HCT116 (cell line): Measurements from ENCODE around the gene VARS1. TPM values are rescaled to one million over a fixed set of nuclear protein-coding genes. Genes with fewer than 3 reads are reported as not detected.

Source experiments
- ATAC-seq: fragments of 200-7000 bp; cut with Tn5 transposase; 2 replicates; pipeline ENCODE4 v1.9.1; 2020; ENCODE audit warnings: mild to moderate bottlenecking, moderate library complexity
- BruUV-seq: library from RNA; stranded (reverse); fragments of 400-500 nt; replicated peaks from 2 replicates; lab custom pipeline; 2021; lab: Mats Ljungman, UMichigan
- CTCF ChIA-PET: fragments of 300-600 bp; sonication (Branson Sonifier 250); formaldehyde crosslinking; loops from one replicate; lab custom pipeline; 2021; ENCODE audit warnings: antibody characterized with exemption; lab: Charles Lee
- POLR2A ChIA-PET: fragments of 300-600, 350-600 bp; sonication (Branson Sonifier 250); formaldehyde crosslinking; loops from one replicate; lab custom pipeline; 2021; ENCODE audit warnings: antibody characterized with exemption; lab: Charles Lee
- RAD21 ChIA-PET, 2 experiments: fragments of 300-600 bp; sonication (Branson Sonifier 250); formaldehyde crosslinking; loops; one replicate each; lab custom pipeline; 2023; ENCODE audit warnings: low total read pairs in 2 of 2; ENCODE audit not compliant: uncharacterized antibody in 2 of 2, unreplicated experiment in 2 of 2, low non-redundant PET in 1 of 2; lab: Charles Lee
- DNase-seq: peaks from one replicate; pipeline ENCODE4 v3.0.0-alpha.2; 2010; ENCODE audit warnings: low read depth, low spot score
- H2AFZ ChIP-seq: fragments of 200-600 bp; shearing (Covaris generic), sonication (generic); 2 replicates; pipeline ENCODE4 v1.6.1; 2017; ENCODE audit warnings: low read depth, mixed run types, mixed read lengths, antibody characterized with exemption, low read length; ENCODE audit not compliant: poor library complexity, severe bottlenecking
- H3K27ac ChIP-seq: 2 replicates; pipeline ENCODE4 v1.5.1; 2012; ENCODE audit warnings: low read depth, low read length
- H3K27me3 ChIP-seq: fragments of 200-600 bp; sonication (generic); 2 replicates; pipeline ENCODE4 v1.6.1; 2016; ENCODE audit warnings: mixed run types, low read length, mixed read lengths; ENCODE audit not compliant: insufficient read depth
- H3K36me3 ChIP-seq, 2 experiments: fragments of 200-500 bp in 1 of 2; fragments of 200-600 bp in 1 of 2; sonication (Bioruptor generic) in 1 of 2; sonication (generic) in 1 of 2; 2 replicates each; pipeline versions ENCODE4 v1.5.1 to v1.6.1; 2014 to 2016; ENCODE audit warnings: low read length in 2 of 2, inconsistent platforms in 1 of 2, mixed read lengths in 1 of 2, mixed run types in 1 of 2; ENCODE audit not compliant: insufficient read depth in 2 of 2, control insufficient read depth in 1 of 2
- H3K4me1 ChIP-seq, 2 experiments: fragments of 200-600 bp in 1 of 2; sonication (generic) in 1 of 2; 2 replicates each; pipeline versions ENCODE4 v1.5.1 to v1.6.1; 2012 to 2017; ENCODE audit warnings: low read length in 2 of 2, inconsistent platforms in 1 of 2, mild to moderate bottlenecking in 1 of 2, mixed read lengths in 1 of 2, mixed run types in 1 of 2, moderate library complexity in 1 of 2; ENCODE audit not compliant: insufficient read depth in 2 of 2, control insufficient read depth in 1 of 2
- H3K4me2 ChIP-seq: fragments of 200-600 bp; sonication (generic); 2 replicates; pipeline ENCODE4 v1.6.1; 2017; ENCODE audit warnings: mixed run types, low read length, mixed read lengths
- H3K4me3 ChIP-seq, 2 experiments: fragments of 200-600 bp in 1 of 2; sonication (generic) in 1 of 2; replicated peaks in 1 of 2; 2 replicates each; pipeline ENCODE4 v1.5.1; 2011 to 2016; ENCODE audit warnings: low read length in 2 of 2, control low read depth in 1 of 2, low read depth in 1 of 2, mild to moderate bottlenecking in 1 of 2, mixed read lengths in 1 of 2, mixed run types in 1 of 2
- H3K79me2 ChIP-seq: fragments of 200-600 bp; sonication (generic); 2 replicates; pipeline ENCODE4 v1.6.1; 2017; ENCODE audit warnings: mild to moderate bottlenecking, mixed run types, low read length, moderate library complexity, mixed read lengths; ENCODE audit not compliant: insufficient read depth
- H3K9ac ChIP-seq: fragments of 200-600 bp; sonication (generic); 2 replicates; pipeline ENCODE4 v1.6.1; 2016; ENCODE audit warnings: low read length, mixed read lengths
- H3K9me2 ChIP-seq: fragments of 200-600 bp; sonication (generic), shearing (Covaris generic); 2 replicates; pipeline ENCODE4 v1.6.1; 2017; ENCODE audit warnings: mixed run types, mild to moderate bottlenecking, moderate library complexity; ENCODE audit not compliant: insufficient read depth
- H3K9me3 ChIP-seq, 2 experiments: fragments of 200-500 bp in 1 of 2; fragments of 200-600 bp in 1 of 2; sonication (Bioruptor generic) in 1 of 2; sonication (generic) in 1 of 2; 2 replicates each; pipeline ENCODE4 v1.6.1; 2014 to 2017; ENCODE audit warnings: low read length in 2 of 2, mixed read lengths in 2 of 2, inconsistent platforms in 1 of 2, low read depth in 1 of 2, mild to moderate bottlenecking in 1 of 2, mixed run types in 1 of 2, moderate library complexity in 1 of 2; ENCODE audit not compliant: control insufficient read depth in 1 of 2, insufficient read depth in 1 of 2
- H4K20me1 ChIP-seq: fragments of 200-600 bp; sonication (generic), shearing (Covaris generic); 2 replicates; pipeline ENCODE4 v1.6.1; 2017; ENCODE audit warnings: mixed run types, mild to moderate bottlenecking, moderate library complexity; ENCODE audit not compliant: insufficient read depth
- CBX3 ChIP-seq: IDR thresholded peaks from 2 replicates; pipeline ENCODE4 v1.6.1; 2012; ENCODE audit warnings: low read depth
- CEBPB ChIP-seq: IDR thresholded peaks from 2 replicates; pipeline ENCODE4 v1.6.1; 2012; ENCODE audit warnings: low read depth
- CTCF ChIP-seq, 3 experiments: fragments of 200-600 bp in 1 of 3; sonication (generic) in 1 of 3; IDR thresholded peaks in 2 of 3; conservative IDR thresholded peaks in 1 of 3; 2 replicates each; pipeline ENCODE4 v1.5.1; 2012 to 2017; ENCODE audit warnings: low read depth in 2 of 3, low read length in 2 of 3, antibody characterized with exemption in 1 of 3, borderline replicate concordance in 1 of 3, control low read depth in 1 of 3, mild to moderate bottlenecking in 1 of 3, mixed read lengths in 1 of 3, mixed run types in 1 of 3, moderate library complexity in 1 of 3; ENCODE audit not compliant: insufficient read depth in 1 of 3
- EGR1 ChIP-seq: IDR thresholded peaks from 2 replicates; pipeline ENCODE4 v1.6.1; 2012; ENCODE audit warnings: low read depth
- EZH2phosphoT487 ChIP-seq: fragments of 200-600 bp; IDR thresholded peaks from 2 replicates; pipeline ENCODE4 v1.6.1; 2018; ENCODE audit warnings: antibody characterized with exemption, borderline replicate concordance
- JUND ChIP-seq: IDR thresholded peaks from 2 replicates; pipeline ENCODE4 v1.6.1; 2012
- RAD21 ChIP-seq: IDR thresholded peaks from 2 replicates; pipeline ENCODE4 v1.6.1; 2012; ENCODE audit warnings: low read depth, mild to moderate bottlenecking
- REST ChIP-seq: IDR thresholded peaks from 2 replicates; pipeline ENCODE4 v1.6.1; 2012; ENCODE audit warnings: low read depth
- SIN3A ChIP-seq: IDR thresholded peaks from 2 replicates; pipeline ENCODE4 v1.6.1; 2012; ENCODE audit warnings: low read depth
- TCF7L2 ChIP-seq: IDR thresholded peaks from 2 replicates; pipeline ENCODE4 v1.7.0; 2011; ENCODE audit warnings: borderline replicate concordance, inconsistent platforms; ENCODE audit not compliant: insufficient read depth, insufficient read length; ENCODE audit errors: extremely low read depth
- YY1 ChIP-seq: IDR thresholded peaks from 2 replicates; pipeline ENCODE4 v1.6.1; 2011; ENCODE audit warnings: low read length, low read depth, moderate library complexity, mild to moderate bottlenecking; ENCODE audit not compliant: insufficient replicate concordance; ENCODE audit errors: extremely low read depth
- ZBTB33 ChIP-seq: IDR thresholded peaks from 2 replicates; pipeline ENCODE4 v1.6.1; 2011; ENCODE audit warnings: mild to moderate bottlenecking, low read length, moderate library complexity; ENCODE audit not compliant: insufficient replicate concordance; ENCODE audit errors: extremely low read depth
- ZFX ChIP-seq: fragments of 450-650 bp; IDR thresholded peaks from 2 replicates; pipeline ENCODE4 v1.6.1; 2017
- intact Hi-C: fragments of 100-400 bp; cut with micrococcal nuclease; formaldehyde crosslinking; loops from 2 replicates; pipeline ENCODE4 v1.10.0; 2022
- total RNA-seq: library from RNA; stranded (reverse); gene quantifications from one replicate; pipeline ENCODE4 v1.2.1, GENCODE V29; 2021; ENCODE audit not compliant: unreplicated experiment

Gene VARS1
- total RNA-seq, 1 experiment from 2014 or later: 254 TPM

GRCh38 chr6:31777667-31778050, 17.9 kb downstream of the VARS1 start:
- intact Hi-C loops: loop anchor here (1.0 kb wide), 1 partner anchor 86 kb away; no protein-coding TSS in a partner anchor
- H3K4me2 ChIP-seq: peak overlapping the region; percentile 79
- no peak overlapping the region for H3K4me3 ChIP-seq
- TF ChIP-seq ZBTB33 (no peak), EGR1 (no peak), SIN3A (no peak), CTCF (IDR thresholded peaks at IDR 0.05 in 2 of 3, conservative IDR thresholded peaks at IDR 0.05 in 1 of 3; ENCODE audit: borderline replicate concordance in 1 of 3, insufficient read depth in 1 of 3, low read depth in 2 of 3, low read length in 2 of 3) (no peak), YY1 (no peak), TCF7L2 (no peak), CEBPB (no peak), CBX3 (no peak), RAD21 (no peak), REST (no peak), JUND (no peak), ZFX (no peak), EZH2phosphoT487 (no peak)
- H3K4me1 ChIP-seq: peaks cover 38 to 52% of the 10 kb centered on the region in 2 experiments
- ATAC-seq (no peak), DNase-seq (no peak)
- no peaks in the 10 kb centered on the region for H4K20me1 ChIP-seq
- H3K27ac ChIP-seq: peak overlapping the region; percentile 79
- no peaks in the 10 kb centered on the region for H3K27me3 ChIP-seq
- RAD21 ChIA-PET: no interaction called here
- no peaks in the 10 kb centered on the region for H3K79me2 ChIP-seq
- POLR2A ChIA-PET: interaction anchor here (1.0 to 2.0 kb wide), 5 partner anchors 9 to 50 kb away, joined by 3 to 16 read pairs (median 4); partner anchors contain the start of genes HSPA1B, LSM2 and VARS1
- no peak overlapping the region for H2AFZ ChIP-seq
- BruUV-seq: no TSS peak
- no peaks in the 10 kb centered on the region for H3K9me2 ChIP-seq
- no peaks in the 10 kb centered on the region for H3K9me3 ChIP-seq
- peaks cover 9 to 33% of the 10 kb centered on the region in 2 experiments for H3K36me3 ChIP-seq
- peak overlapping the region; percentile 64; the same call in 1 of the 2 replicates for H3K9ac ChIP-seq
- CTCF ChIA-PET: interaction anchor here (0.6 to 1.3 kb wide), 2 partner anchors 18 to 310 kb away, joined by 3 to 6 read pairs; partner anchors contain the start of gene VARS1
